Hepatocyte (in vitro differentiated cells): ENCODE data around the gene IL31.

Source experiments
- CTCF ChIP-seq: fragments of 200-600 bp; sonication (generic); IDR thresholded peaks from 2 replicates; pipeline ENCODE4 v1.5.1; 2016; ENCODE audit warnings: antibody characterized with exemption, mild to moderate bottlenecking; ENCODE audit not compliant: poor library complexity
- EZH2 ChIP-seq: fragments of 200-600 bp; sonication (generic); IDR thresholded peaks from 2 replicates; pipeline ENCODE4 v1.6.1; 2016; ENCODE audit warnings: antibody characterized with exemption, mild to moderate bottlenecking, borderline replicate concordance

GRCh38 chr12:122171399-122171798, 2.6 kb downstream of the IL31 start:
- TF ChIP-seq CTCF = no peak
- no peak for TF ChIP-seq EZH2
